HG03558 (cell line): Measurements from ENCODE around the gene KLHL25.
A peak's percentile ranks its signal among the peaks of the same experiment; 100 is the strongest.

Experiments
- ATAC-seq: cut with Tn5 transposase; IDR thresholded peaks from one replicate; pipeline ENCODE4 v1.9.1; 2021; ENCODE audit warnings: moderate number of reproducible peaks; ENCODE audit not compliant: unreplicated experiment; ENCODE audit errors: extremely low read depth

The KLHL25 gene

DNA sequence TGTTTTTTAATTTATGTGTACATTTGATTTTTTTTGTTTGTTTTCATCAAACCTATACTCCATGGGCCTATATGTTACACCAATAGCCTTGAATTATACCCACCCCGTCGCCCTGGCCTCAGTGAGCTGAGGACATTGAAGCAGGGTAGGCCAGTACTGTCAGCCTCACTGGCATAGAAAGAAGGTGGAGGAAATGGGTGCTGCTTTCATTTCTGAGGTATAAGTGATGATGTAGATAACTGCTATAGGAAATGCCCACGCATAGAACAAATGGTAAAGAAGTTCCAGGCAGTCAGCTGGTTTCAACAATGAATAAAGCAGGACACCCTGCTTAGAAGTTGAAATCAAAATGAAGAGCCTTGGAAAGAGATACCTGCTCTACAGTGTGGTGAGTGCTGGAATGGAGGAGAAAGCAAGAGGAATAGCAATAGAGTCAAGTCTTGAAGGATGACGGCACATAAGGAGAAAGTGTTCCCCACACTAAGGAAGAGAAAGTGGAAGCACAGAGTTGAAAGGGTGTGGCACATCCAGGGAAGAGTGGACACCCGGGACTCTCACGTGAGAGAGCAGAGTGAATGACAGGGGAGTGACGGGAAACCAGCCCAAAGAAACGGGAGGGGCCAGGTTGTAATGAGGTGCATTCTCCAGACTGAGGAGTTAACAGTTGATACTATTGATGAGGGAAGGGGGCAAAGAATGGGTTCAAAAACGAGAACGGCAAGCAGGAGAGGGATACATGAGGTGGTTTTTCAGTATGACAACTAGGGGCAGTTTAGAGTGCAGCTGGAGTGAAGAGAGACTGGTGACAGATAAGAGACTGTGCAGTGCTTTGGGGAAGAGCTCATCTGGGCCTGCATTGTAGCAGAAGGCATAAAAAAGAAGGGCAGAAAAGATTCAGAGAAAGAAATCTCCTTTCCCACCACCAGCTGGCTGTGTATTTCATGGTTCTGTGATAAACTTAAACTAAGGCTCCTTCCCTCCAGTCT lies 70.5 kb downstream of the KLHL25 start:
- no peak for ATAC-seq

DNA sequence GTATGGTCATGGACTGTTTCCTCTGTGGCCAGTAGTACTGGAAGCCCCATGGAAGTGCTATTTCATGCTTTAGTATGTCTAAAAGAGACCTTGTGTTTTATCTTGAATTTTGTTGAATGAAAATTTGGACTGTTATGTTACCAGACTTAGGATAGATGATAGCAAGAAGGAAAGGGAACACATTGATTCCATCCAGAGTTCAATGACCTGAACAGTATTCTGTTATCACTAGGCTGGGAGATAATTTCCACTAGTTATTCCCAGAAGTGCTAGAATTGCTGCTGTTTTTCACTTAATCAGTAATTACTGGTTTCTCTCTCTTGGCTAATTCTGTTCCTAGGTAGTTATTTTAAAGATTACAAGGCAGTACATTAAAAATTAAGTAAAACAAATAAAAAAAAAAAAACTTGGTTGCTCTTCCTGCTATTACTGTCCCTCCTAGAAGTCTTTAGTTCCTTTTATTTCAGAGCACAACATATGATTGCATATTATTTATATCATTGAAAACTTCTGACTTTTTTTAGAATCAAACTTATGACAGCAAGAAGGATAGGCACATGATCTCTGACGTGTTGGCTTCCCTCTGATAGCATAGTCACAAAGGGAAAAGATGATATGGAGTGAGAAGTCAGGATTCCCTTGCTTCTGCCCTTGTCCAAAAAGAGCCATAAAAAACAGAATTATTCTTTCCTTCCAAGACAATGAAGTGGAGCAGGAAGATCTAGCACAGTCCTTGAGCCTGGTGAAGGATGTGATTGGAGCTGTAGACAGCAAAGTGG lies 72.2 kb downstream of the KLHL25 start:
- no peak for ATAC-seq

- ATAC-seq, result no peak
Measured at GRCh38 chr15:85718981-85719380, 75.7 kb downstream of the KLHL25 start.

GRCh38 chr15:85718271-85718971 lies 76.3 kb downstream of the KLHL25 start:
- no peak for ATAC-seq

DNA sequence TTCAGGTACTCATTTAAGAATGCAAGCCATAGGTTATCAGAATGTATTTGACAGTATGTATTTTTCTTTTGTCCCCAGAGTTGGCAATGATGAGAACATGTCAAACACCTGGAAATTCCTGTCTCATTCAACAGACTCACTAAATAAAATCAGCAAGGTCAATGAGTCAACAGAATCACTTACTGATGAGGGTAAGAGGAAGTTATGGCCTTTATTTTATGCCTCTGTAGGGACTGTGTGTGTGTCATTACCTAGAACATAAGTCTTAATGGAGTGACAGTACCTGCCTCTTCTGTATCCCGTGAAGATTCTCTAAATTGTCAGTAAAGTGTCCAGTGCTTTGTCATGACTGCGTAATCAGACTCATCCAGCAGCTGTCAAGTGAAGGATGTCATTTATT lies 77.5 kb downstream of the KLHL25 start:
- ATAC-seq, result no peak

DNA sequence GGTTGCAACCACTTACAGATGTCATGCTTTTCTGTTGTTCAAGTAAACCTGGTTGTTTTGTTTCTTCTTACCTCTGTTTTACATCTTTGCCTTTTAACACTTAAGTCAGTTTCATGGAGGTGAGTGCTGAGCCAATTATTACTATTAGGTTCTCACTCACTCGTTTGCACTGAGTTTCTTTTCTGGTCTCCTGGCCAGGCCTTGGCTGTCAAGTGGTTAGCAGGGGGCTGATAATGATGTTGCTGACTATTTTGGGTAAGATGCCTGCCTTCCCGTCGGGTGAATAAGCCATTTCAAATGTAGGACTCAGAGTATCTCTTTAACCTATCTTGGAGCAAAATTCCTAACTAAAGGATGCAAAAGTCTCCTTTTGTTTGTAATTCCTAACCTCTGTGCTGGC lies 78.5 kb downstream of the KLHL25 start:
- no peak for ATAC-seq

DNA sequence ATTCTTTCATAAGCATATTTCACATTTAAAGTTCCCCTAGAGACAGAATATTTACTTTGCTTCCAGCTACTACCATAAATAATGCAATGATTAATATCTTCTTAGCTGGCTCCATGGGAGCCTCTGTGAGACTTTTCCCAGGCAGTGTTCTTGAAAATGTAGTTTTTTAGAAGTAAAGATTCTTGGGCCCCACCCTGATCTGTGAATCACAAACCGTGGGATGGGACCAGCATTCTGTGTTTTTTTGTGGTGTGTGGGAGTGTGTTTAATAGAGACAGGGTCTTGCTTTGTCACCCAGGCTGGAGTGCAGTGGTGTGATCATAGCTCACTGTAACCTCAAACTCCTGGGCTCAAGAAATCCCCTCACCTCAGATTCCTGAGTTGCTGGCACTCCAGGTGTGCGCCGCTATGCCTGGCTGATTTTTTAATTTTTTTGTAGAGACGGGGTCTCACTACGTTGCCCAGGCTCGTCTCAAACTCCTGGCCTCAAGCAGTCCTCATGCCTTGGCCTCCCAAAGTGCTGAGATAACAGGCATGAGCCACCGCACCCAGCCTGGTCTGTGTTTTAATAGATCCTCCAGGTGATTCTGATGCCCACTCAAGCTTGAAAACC lies 83.0 kb downstream of the KLHL25 start:
- ATAC-seq, result no peak

DNA sequence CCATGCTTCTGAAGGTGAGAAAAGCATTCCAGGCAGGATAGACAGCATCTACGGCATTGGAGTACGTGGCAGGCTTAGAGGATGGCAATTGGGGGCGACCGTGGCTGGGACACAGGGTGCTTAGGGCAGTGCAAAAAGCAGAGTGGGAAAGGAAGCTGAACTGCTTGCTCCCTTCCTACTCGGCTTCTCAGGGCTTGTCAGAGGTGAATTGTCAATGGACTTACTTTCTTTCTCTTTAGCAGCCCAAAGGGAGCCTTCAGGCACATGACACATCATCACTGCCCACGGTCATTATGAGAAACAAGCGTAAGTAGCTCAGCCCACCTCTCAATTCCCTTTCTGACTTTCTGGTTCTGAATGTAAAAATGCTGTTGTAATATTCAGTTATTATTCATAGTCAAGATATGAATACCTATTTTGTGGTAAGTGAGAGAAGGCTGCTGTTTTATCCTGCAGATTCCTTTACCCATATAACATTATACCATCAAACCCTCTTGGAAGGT lies 84.3 kb downstream of the KLHL25 start:
- peak; percentile 50 for ATAC-seq
